ENCODE results near the gene POC1B.

Gene POC1B

GRCh38 chr12:89414851-89415250 lies 111.0 kb downstream of the POC1B start:
- DNase-seq = no peak

GRCh38 chr12:89414322-89414721 lies 111.5 kb downstream of the POC1B start:
- DNase-seq = no peak

- DNase-seq = no peak
Observed at GRCh38 chr12:89413234-89413633, 112.6 kb downstream of the POC1B start.

- no peak for DNase-seq
Observed at GRCh38 chr12:89412665-89413064, 113.2 kb downstream of the POC1B start.

- no peak for DNase-seq
Observed at GRCh38 chr12:89411846-89412245, 114.0 kb downstream of the POC1B start.

GRCh38 chr12:89411234-89411633 lies 114.6 kb downstream of the POC1B start:
- DNase-seq = no peak

- DNase-seq = no peak
Observed at GRCh38 chr12:89405626-89406345, 120.1 kb downstream of the POC1B start.

GRCh38 chr12:89401433-89402058 lies 124.3 kb downstream of the POC1B start:
- DNase-seq = no peak

- no peak for DNase-seq
Observed at GRCh38 chr12:89400415-89400814, 125.4 kb downstream of the POC1B start.

- no peak for DNase-seq
Observed at GRCh38 chr12:89395712-89396111, 130.1 kb downstream of the POC1B start.

GRCh38 chr12:89393551-89394121 lies 132.2 kb downstream of the POC1B start:
- no peak for DNase-seq

- DNase-seq = no peak
Observed at GRCh38 chr12:89392391-89392790, 133.5 kb downstream of the POC1B start.

- no peak for DNase-seq
Observed at GRCh38 chr12:89391726-89392336, 134.0 kb downstream of the POC1B start.

- DNase-seq = no peak
Observed at GRCh38 chr12:89390802-89391673, 134.8 kb downstream of the POC1B start.

- DNase-seq = no peak
Observed at GRCh38 chr12:89389755-89390661, 135.8 kb downstream of the POC1B start.

GRCh38 chr12:89386138-89386537 lies 139.7 kb downstream of the POC1B start:
- DNase-seq = no peak

- no peak for DNase-seq
Observed at GRCh38 chr12:89384807-89385206, 141.0 kb downstream of the POC1B start.

GRCh38 chr12:89384050-89384758 lies 141.6 kb downstream of the POC1B start:
- no peak for DNase-seq

GRCh38 chr12:89383235-89384049 lies 142.4 kb downstream of the POC1B start:
- no peak for DNase-seq

GRCh38 chr12:89382328-89382727 lies 143.5 kb downstream of the POC1B start:
- no peak for DNase-seq
